IMR-90 (cell line): ENCODE data around the gene BMP2K.

ENCODE experiments used
- BHLHE40 ChIP-seq: fragments of 150-350 bp; IDR thresholded peaks from 2 replicates; pipeline ENCODE4 v1.6.1; 2016; ENCODE audit warnings: mild to moderate bottlenecking, low read depth, low read length
- CEBPB ChIP-seq: IDR thresholded peaks from 2 replicates; pipeline ENCODE4 v1.6.1; 2012; ENCODE audit warnings: low read depth, low read length, improper control_type of control experiment
- CHD1 ChIP-seq: IDR thresholded peaks from 2 replicates; pipeline ENCODE4 v1.6.1; 2012; ENCODE audit warnings: low read depth, low read length, improper control_type of control experiment
- CTCF ChIP-seq: conservative IDR thresholded peaks from 2 replicates; pipeline ENCODE4 v1.5.1; 2012; ENCODE audit warnings: mild to moderate bottlenecking, low read depth, low read length, improper control_type of control experiment
- FOS ChIP-seq: fragments of 150-350 bp; IDR thresholded peaks from 2 replicates; pipeline ENCODE4 v1.6.1; 2016; ENCODE audit warnings: low read depth, low read length
- MAZ ChIP-seq: IDR thresholded peaks from 2 replicates; pipeline ENCODE4 v1.6.1; 2012; ENCODE audit warnings: low read depth, mild to moderate bottlenecking, low read length, improper control_type of control experiment, moderate library complexity, borderline replicate concordance
- POLR2A ChIP-seq: IDR thresholded peaks from 2 replicates; pipeline ENCODE4 v1.6.1; 2012; ENCODE audit warnings: mild to moderate bottlenecking, low read depth, low read length
- RAD21 ChIP-seq: IDR thresholded peaks from 2 replicates; pipeline ENCODE4 v1.6.1; 2012; ENCODE audit warnings: low read length, improper control_type of control experiment

GRCh38 chr4:78766026-78766425 is 10.1 kb upstream of the BMP2K start:
- TF ChIP-seq MAZ (no peak), CEBPB (0 out of 2 replicates have a peak, but pooled peaks have one; percentile 5), CTCF (no peak), RAD21 (no peak), FOS (no peak), POLR2A (no peak), BHLHE40 (no peak), CHD1 (no peak)
